GM10248 (cell line): Measurements from ENCODE around the gene ARHGAP18.
A peak's percentile ranks its signal among the peaks of the same experiment; 100 is the strongest.

ENCODE experiments used
- CTCF ChIA-PET: fragments of 300-600 bp; sonication (Branson Sonifier 250); formaldehyde crosslinking; extraction: SDS; loops from one replicate; lab custom pipeline; 2021; ENCODE audit warnings: antibody characterized with exemption; lab: Yijun Ruan, JAX
- POLR2A ChIA-PET: fragments of 350-650 bp; sonication (Branson Sonifier 250); formaldehyde crosslinking; extraction: SDS; loops from one replicate; lab custom pipeline; 2020; ENCODE audit warnings: antibody characterized with exemption; lab: Yijun Ruan, JAX
- DNase-seq: peaks from one replicate; pipeline ENCODE4 v3.0.0; 2012; ENCODE audit errors: extremely low spot score
- TF ChIP-seq, protein P1 (sequence below): IDR thresholded peaks from 2 replicates; pipeline ENCODE4 v1.5.1; 2012; ENCODE audit warnings: mild to moderate bottlenecking, low read depth; ENCODE audit errors: extremely low read depth, missing control alignments, control extremely low read depth

ARHGAP18 gene, protein sequence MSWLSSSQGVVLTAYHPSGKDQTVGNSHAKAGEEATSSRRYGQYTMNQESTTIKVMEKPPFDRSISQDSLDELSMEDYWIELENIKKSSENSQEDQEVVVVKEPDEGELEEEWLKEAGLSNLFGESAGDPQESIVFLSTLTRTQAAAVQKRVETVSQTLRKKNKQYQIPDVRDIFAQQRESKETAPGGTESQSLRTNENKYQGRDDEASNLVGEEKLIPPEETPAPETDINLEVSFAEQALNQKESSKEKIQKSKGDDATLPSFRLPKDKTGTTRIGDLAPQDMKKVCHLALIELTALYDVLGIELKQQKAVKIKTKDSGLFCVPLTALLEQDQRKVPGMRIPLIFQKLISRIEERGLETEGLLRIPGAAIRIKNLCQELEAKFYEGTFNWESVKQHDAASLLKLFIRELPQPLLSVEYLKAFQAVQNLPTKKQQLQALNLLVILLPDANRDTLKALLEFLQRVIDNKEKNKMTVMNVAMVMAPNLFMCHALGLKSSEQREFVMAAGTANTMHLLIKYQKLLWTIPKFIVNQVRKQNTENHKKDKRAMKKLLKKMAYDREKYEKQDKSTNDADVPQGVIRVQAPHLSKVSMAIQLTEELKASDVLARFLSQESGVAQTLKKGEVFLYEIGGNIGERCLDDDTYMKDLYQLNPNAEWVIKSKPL

DNA sequence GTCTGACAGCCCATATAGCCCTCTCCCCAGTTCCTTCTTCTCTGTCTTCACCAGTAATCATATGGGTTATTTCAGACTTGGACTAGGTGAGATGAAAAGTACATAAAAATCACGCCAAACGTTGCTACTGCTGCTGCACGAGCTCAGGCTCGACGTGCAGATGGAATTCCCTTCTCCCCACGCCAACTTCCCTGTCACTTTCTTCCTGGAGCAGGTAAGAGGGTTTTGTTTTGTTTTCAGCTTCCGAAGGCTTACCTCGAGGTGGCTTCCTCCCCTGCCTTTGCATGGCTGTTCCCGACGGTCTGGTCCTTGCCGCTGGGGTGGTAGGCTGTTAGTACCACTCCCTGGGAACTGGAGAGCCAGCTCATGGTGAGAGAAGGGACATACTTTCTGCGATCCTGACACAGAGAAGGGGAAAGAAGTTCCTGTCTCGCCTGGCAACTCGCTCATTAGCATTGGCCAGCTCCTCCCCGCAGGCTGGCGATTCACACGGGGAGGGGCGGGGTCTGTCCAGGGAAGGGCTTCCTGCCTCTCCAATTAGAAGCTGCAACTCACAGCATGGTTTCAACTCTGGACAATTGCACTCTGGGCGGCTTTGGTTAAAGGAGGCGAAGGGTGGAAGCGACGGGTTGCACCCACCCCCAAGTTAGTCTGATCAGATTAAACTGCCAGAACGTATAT lies at the start of gene ARHGAP18:
TSS of gene ARHGAP18 (minus strand) at position 409 of the 681 bp plus-strand sequence. CDS start at position 368, 41 bp downstream.
- TF ChIP-seq, protein P1, sequence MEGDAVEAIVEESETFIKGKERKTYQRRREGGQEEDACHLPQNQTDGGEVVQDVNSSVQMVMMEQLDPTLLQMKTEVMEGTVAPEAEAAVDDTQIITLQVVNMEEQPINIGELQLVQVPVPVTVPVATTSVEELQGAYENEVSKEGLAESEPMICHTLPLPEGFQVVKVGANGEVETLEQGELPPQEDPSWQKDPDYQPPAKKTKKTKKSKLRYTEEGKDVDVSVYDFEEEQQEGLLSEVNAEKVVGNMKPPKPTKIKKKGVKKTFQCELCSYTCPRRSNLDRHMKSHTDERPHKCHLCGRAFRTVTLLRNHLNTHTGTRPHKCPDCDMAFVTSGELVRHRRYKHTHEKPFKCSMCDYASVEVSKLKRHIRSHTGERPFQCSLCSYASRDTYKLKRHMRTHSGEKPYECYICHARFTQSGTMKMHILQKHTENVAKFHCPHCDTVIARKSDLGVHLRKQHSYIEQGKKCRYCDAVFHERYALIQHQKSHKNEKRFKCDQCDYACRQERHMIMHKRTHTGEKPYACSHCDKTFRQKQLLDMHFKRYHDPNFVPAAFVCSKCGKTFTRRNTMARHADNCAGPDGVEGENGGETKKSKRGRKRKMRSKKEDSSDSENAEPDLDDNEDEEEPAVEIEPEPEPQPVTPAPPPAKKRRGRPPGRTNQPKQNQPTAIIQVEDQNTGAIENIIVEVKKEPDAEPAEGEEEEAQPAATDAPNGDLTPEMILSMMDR = no peak
- ChIA-PET POLR2A (interaction anchor here (0.5 to 2.1 kb wide), 4 partner anchors 19 to 37 kb away, joined by 3 to 7 read pairs (median 4); no protein-coding TSS in a partner anchor), CTCF (interaction anchor here (0.9 to 7.6 kb wide), 12 partner anchors 9 to 193 kb away, joined by 3 to 37 read pairs (median 12); no protein-coding TSS in a partner anchor)
- peak; percentile 80 for DNase-seq

DNA sequence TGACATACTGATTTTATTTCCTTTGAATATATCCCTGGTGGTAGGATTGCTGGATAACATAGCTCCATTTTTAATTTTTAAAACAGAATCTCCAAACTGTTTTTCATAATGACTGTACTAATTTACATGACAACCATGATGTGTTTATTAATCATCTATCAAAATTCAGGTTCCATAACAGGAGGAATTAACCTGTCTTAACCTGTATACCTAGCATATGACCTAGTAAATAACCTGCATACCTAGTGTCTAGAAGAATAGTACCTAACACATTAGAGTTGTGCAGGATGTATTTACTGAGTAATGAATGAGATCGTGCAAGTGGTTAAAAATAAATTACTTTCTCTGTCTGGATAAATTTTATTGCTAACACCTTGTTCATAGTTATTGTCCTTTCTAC lies 45.8 kb upstream of the ARHGAP18 start:
- TF ChIP-seq, protein P1 = no peak
- ChIA-PET CTCF (interaction anchor here (1.2 kb wide), 1 partner anchor 258 kb away, joined by 3 read pairs; no protein-coding TSS in a partner anchor), POLR2A (no interaction called here)
- DNase-seq = no peak

DNA sequence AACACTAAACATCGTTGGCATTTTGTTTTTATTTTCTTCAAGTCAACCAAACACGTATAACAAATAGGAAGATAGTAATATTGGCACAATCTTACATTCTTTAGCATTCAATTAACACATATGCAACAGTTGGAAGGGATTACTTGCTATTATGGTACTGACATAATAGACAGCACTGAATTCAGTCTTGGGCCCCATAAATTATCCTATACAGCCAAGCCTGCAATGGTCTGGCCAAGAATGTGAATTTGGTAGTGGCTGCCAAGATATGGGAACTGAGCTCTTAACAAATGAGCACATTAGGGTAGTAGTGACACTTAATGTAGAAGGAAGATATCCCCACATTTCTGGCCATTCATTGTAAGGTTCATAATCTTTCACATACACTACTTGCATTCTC lies 44.8 kb upstream of the ARHGAP18 start:
- CTCF ChIA-PET = interaction anchor here (1.2 kb wide), 1 partner anchor 257 kb away, joined by 3 read pairs; no protein-coding TSS in a partner anchor
- no peak for DNase-seq
- POLR2A ChIA-PET = no interaction called here
- TF ChIP-seq, protein P1 = no peak

DNA sequence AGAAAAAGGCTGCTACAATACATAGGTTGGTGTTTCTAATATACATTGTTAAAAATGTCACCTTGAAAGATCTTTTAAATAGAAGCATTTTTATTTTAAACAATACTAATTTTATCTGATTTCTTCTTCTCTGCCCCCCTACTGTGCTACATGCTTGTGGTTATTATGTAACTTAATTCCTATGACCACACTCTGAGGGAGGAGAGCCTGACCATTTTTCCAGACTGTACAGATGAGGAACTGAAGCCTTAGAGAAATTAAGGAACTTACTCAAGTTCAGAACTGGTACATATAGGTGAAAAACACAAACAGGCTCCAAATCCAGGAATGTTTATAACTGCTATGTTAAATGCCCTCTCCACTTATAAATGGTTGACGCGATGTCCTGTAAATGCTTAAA lies 43.4 kb upstream of the ARHGAP18 start:
- no peak for DNase-seq
- TF ChIP-seq, protein P1 = no peak
- CTCF ChIA-PET = interaction anchor here (0.7 to 1.0 kb wide), 2 partner anchors 147 to 154 kb away, joined by 3 read pairs; no protein-coding TSS in a partner anchor
- POLR2A ChIA-PET = interaction anchor here (0.6 kb wide), 1 partner anchor 192 kb away, joined by 3 read pairs; no protein-coding TSS in a partner anchor

DNA sequence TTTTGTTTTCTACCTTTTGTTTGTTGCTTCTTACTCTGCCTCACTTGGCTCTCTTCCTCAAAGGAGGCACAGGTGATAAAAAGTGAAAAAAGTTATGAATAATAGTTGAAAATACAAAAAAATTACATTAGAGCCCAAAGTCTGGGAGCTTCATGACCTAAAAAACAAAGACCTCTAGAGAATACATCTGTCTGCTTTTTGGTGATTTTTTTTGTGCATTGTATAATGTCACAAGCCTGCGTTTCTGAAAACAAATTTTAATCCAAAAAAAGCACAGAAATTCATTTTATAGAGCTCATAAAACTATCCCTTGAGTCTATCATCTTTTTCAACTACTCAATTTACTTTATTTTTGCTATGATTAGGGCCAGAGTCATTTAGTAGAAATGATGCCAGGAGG lies 41.4 kb upstream of the ARHGAP18 start:
- TF ChIP-seq, protein P1 = no peak
- POLR2A ChIA-PET = no interaction called here
- CTCF ChIA-PET = interaction anchor here (0.6 kb wide), 1 partner anchor 90 kb away, joined by 3 read pairs; no protein-coding TSS in a partner anchor
- no peak for DNase-seq

DNA sequence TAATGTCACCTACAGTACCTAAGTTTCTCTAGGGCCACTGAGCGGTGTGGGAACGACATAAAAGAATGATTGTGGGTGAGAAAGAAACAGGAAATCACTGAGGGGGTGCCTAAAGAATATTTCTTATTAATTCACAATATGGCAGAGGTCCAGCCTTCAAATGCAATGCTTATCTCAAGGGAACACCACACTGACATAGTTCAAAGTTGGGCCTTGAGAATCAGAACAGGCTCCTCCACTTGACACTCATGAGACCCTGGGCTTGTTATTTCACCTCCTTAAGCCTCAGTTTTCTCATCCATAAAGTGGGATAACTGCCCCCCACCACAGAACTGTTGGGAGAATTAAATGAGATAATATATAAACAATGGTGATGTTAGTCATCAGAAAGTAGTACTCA lies 40.4 kb upstream of the ARHGAP18 start:
- TF ChIP-seq, protein P1 = no peak
- CTCF ChIA-PET = interaction anchor here (0.9 to 3.1 kb wide), 11 partner anchors 10 to 271 kb away, joined by 3 to 16 read pairs (median 3); no protein-coding TSS in a partner anchor
- DNase-seq = no peak
- POLR2A ChIA-PET = no interaction called here
